Right renal cortex interstitium (tissue), 3 donors: Measurements from ENCODE around the gene ZMIZ1. TPM values are rescaled to one million over a fixed set of nuclear protein-coding genes. Genes with fewer than 3 reads are reported as not detected.
A peak's percentile ranks its signal among the peaks of the same experiment; 100 is the strongest.

Source experiments
- DNase-seq, 3 donors: peaks; one replicate each; pipeline ENCODE4 v3.0.0-alpha.2; 2013; ENCODE audit warnings: low read depth in 3 of 3, low spot score in 2 of 3
- polyA plus RNA-seq, 3 donors: library from polyadenylated mRNA; unstranded; fragments of 120-200 nt; gene quantifications; one replicate each; pipeline ENCODE4 v1.2.1, GENCODE V29; 2013; ENCODE audit not compliant: insufficient read length in 3 of 3

The ZMIZ1 gene
- polyA plus RNA-seq, 3 donors = 59.3 to 61.1 (median 61.0) TPM

DNA sequence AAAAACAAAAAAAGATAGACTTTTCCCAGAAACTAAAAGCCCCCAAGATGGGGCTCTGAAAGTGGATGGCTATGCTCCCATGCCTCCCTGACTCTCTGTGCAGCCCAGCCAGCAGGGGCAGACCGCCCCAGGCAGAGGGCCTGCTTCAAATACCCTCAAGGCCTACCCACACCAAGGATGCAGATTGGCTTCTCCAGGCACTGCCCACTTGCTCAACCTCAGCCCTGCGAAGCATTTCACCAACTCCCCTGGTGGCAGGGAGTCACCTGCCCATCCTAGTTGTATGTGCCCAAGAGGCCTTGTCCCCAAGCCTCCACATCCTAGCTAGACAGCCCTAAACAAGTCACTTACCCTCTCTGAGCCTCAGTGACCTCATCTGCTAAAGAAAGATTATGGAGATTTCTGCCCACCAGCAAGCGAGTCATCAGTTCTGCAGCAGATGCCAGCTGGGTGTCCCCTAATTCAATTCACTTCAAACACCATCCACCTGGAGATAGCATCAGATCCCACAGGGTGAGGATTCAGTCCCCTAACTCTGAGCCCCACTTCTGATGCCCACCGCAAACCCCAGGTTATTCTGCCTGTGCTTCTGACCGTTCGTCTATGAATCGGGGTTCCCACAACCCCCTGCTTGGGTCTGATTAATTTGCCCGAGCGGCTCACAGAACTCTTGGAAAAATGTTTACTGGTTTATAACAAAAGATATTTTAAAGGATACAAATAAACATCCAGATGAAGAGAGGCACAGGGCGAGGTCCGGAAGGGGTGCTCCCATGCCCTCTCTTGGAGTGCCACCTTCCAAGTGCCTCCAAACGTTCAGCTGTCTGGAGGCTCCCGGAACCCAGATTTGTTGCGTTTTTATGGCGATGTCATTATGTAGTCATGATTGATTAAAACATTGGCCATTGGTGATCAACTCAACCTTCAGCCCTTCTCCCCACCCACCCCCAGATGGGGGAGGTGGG lies 18.6 kb upstream of the ZMIZ1 start:
- DNase-seq = no peak

DNA sequence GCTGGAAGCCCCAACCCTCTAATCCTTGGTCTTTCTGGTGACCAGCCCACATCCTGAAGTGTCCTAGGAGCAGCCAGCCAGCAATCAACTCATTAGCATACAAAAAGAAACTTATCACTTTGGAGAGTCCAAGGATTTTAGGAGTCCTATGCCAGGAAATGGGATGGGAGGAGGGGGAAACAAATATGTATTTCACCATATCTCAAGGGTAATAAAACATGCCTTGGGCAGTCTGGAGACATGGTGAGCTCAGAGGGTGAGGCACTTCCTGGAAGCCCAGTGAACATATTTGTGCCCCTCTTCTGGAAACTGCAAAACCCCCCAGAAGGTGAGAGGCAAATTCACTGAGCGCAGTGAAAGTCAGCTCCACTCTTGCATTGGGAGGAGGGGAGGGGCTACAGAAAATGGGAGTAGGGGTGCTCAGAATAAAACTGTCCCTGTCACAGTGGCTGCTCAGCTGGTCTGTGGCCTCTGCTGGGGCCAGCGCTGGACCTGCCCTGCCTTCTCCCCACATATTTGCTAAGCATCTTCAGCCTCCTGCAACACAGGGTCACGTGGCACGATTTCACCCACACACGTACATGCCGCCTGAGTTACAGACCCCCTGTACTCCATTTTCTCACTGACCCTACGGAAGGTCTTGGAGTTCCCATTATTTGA lies 17.7 kb upstream of the ZMIZ1 start:
- DNase-seq = no peak

DNA sequence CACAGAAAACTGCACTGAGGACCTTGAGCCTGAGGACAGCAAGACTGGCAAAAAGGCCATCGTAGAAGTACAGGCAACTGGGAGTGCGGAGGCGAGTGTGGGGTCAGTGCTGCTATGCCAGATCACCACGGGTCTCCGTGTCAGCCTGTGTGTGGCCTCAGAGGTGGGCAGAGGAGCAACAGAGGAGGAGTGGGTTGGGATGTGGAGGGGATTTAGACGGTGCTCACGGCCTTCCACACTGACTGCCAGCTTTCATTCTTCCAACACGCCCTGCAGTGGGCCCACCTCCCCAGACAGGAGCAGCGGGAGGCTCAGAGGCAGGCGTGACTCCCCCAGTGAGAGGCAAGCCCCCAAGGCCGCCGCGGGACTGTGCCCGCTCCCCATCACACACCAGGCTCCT lies 17.0 kb upstream of the ZMIZ1 start:
- no peak for DNase-seq

DNA sequence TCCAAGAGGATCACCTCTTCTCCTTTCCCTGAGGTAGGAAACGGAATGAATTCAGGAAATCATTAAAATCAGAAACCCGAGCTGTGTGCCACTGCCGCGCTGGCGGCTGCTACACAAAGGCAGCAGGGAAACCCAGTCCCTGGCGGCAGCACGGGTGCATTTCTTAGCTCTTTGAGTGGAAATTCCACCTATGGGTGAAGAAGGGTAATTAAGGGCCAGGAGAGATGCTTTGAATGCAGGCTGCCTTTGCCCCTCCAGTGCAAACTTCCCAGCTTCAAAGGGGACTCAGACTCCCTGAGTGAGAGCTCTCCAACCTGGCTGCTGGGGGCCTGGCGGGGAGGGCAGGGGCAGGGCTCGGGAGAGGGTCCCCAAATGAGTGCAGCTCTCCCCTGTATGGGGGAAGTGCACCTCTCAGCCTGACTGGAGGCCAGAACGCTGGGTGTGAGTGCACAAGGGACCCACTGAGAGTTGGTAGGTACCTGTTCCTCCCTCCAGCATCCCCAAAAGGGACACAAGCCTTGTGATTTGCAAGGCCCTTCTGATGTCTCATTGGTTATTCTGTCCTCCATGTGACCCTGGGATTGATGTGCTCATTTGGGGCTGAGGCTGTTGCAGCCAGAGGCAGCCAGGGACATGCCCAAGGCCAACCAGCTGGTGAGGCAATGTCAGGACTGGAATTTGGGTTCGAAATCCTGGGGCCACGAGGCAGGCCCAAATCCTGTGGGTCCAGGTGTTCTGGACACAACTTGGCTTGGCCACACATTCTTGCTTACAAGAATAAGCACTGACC lies 16.3 kb upstream of the ZMIZ1 start:
- peak in 1 of 3 donors; percentile 29 for DNase-seq

DNA sequence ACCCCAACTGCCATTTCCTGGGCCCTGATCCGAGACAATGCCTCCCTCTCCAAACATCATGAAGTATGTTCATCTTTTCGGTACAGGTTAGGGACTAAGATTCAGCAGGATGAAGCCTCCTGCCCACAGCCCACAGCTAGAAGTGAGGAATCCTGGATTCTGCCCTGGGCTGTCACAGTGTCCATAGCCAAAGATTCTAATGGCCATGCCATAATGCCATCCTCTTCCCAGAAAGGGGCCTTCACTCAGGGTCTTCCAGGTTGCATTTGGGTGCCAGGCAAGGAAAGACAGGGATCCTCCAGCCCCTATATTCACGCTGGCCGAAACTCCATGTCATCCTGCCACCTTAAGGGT lies 15.7 kb upstream of the ZMIZ1 start:
- no peak for DNase-seq

DNA sequence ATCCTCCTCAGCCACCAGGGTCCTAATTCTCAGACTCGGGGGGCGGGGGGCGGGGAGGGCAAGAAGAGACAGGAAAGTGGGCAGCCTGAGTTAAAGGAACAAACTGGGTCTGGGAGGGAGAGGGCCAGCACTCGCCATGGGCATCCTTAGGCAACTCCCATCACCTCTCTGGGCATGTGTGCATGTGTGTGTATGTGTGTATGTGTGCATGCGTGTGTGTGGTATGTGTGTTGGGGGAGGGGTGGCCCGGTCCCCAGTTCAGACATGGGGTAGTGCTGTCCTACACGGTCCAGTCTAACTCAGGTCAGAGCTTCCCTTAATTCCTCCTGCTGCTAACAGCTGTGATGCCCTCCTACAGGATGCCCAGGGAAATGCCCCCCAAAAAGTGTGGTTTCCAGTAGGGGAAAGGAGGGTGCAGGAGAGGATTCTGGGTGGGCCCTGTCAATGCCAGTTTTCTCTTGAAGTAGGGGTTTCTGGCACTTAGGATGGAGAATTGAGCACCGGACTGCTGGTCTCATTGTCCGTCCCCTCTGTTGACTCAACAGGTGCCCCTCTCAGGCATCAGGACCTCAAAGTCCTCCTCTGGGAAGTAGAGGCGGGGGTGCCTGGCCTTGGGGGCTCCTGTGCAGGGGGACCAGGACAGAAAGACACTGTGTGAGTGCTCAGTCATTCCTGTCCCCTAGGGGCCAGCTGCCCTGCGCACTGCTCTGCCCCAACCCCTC lies 15.1 kb upstream of the ZMIZ1 start:
- DNase-seq = no peak

DNA sequence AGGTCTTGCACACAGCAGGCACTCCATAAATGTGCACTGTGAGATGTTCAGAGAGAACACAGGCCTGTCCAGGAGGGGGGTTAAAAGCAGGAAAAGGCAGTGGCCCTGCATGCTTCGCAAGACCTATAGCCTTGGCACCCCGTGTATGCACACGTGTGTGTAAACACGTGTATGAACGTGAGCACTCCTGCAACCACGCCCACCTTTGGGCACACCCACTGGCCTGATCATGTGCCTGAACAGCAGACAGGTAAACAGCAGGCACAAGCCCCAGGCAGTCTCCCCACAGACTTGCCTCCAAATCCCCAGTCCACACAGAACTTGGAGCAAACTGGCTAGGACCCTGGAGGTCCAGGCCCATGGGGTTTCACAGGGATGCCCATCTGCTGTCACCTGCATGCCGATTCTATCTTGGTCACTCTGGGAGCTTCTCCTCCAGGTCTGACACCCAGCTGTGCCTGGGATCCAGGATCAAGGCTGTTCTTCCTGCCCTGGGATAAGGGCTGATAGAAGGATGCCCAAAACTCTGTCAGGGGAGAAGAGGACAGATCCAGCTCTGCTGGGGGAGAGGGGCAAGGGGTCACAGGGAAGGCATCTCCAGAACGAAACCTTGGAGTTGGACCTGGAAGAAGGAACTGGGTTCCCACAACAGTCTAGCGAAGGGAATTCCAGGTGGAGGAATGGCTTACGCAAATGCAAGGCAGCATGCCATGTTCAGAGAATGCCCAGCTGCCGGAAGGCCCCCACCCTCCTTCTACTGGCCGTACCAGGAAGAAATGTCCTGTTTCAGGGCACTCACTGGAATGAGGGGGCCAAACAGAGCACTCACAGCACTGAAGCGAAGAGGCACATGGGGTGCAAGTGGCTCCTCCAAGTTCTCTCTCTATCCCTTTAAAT lies 14.3 kb upstream of the ZMIZ1 start:
- no peak for DNase-seq

DNA sequence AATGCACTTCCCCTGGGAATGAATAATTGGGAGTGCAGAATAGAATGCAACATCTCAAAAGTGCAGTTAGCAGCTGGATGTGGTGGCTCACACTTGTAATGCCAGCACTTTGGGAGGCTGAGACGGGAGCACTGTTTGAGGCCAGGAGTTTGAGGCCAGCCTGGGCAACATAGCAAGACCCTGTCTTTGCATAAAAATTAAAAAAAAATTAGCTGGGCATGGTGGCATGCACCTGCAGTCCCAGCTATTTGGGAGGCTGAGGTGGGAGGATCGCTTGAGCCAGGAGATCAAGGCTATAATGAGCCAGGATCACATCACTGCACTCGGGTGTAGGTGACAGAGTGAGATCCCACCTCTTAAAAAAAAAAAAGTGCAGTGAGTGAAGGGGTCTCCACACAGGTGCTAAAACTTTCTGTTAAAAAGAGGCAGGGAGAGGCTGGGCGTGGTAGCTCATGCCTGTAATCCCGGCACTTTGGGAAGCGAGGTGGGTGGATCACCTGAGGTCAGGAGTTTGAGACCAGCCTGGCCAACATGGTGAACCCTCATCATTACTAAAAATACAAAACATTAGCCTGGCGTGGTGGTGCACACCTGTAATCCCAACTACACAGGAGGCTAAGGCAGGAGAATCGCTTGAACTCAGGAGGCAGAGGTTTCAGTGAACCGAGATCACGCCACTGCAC lies 13.5 kb upstream of the ZMIZ1 start:
- no peak for DNase-seq

DNA sequence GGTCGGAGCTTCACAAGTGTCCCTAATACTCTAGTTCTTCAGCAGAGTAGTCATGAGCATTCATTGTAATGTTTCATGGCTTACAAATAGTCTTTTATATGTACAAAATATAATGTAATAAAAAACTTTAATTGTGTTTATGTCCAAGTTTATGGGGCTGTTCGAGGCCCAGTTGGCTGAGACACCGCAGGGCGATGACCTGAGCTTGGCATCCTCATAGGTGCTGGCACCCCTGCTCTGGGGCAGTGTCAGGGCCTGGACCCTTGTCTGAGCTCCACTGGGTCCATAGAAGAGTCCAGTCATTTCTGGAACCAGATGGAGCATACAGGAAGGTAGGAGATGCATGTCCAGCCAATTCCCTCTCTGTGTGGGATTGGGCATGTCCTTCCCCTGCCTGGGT lies 12.9 kb upstream of the ZMIZ1 start:
- DNase-seq = no peak

DNA sequence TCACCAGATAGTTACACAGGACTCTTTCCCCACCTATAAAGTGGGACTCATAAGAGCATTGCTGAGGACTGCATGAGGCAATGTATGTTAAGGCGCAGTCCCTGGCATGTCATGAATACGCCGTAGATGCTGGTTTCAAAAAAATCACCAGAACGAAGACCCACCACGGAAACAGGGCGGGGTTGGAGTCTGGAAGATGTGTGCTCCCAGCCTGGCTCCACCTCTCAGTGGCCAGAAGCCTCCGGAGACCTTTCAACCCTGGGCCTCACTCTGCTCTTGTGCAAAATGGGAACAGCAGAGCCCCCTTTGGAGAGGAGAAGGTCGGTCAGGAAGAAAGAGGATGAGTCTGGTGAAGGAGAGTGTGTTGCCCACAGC lies 12.4 kb upstream of the ZMIZ1 start:
- no peak for DNase-seq

DNA sequence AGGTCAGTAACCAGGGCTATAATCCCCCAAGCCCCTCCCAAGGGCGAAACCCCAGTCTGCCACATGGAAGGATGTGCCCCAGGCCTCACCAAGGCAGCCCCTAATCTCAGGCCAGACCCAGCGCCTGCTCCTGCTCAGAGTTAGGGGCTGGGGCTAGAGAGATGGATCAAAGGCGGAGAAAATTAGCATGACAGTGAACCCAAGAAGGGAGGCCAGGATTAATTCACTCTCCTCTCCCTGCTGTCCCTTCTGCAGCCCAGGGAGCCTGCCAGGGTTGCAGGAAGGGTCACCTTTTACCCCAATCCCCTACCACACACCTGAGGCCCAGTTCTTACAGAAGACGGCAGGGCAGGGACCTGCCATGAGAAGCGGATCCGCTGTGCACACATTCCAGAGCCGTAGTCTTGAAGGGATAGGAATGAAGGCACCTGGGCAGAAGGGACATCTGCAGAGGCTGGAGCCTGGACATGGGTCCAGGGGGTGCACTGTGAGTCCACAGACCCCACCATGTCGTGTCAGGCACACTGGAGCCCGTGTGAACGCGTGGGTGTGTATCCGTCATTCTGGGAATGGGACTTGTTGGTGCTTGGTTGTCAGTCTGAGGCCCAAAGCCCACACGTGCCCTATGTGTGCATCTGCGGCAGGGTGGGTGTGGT lies 11.9 kb upstream of the ZMIZ1 start:
- no peak for DNase-seq

DNA sequence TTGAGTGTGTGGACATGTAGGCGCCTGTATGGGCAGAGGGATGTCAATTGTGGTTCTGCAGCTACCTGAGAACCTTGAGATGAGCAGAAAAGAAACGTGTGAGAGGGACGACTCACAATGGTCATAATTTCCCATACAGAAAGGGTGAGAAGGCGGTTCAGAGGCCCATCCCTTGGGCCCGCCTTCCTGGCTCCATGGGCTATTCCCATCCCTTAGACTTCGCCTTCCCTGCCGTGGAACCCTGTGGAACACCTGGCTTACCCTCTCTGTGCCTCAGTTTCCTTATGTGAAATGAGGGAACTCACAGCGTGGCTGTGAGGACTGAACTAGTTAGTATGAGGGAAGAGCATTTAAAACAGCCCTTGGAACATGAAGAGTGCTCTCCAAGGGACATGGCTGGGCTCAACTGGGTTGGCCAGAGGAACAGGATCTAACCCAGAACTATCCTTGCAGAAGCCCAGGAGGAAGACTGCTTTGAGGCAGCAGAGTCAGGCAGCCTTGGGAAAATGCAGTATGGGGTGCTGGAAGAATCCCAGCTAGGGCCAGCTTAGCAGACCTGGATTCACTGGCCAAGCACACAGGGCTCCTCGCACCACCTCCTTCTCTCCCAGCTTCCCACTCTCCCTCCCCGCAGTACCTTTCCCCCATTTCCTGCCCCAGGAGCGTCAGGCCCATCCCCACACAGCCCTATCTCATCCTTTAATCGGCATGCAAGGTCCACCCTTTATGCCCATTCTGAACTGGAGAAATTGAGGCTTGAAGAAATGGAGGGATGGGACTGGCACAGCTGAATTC lies 11.1 kb upstream of the ZMIZ1 start:
- DNase-seq = no peak

DNA sequence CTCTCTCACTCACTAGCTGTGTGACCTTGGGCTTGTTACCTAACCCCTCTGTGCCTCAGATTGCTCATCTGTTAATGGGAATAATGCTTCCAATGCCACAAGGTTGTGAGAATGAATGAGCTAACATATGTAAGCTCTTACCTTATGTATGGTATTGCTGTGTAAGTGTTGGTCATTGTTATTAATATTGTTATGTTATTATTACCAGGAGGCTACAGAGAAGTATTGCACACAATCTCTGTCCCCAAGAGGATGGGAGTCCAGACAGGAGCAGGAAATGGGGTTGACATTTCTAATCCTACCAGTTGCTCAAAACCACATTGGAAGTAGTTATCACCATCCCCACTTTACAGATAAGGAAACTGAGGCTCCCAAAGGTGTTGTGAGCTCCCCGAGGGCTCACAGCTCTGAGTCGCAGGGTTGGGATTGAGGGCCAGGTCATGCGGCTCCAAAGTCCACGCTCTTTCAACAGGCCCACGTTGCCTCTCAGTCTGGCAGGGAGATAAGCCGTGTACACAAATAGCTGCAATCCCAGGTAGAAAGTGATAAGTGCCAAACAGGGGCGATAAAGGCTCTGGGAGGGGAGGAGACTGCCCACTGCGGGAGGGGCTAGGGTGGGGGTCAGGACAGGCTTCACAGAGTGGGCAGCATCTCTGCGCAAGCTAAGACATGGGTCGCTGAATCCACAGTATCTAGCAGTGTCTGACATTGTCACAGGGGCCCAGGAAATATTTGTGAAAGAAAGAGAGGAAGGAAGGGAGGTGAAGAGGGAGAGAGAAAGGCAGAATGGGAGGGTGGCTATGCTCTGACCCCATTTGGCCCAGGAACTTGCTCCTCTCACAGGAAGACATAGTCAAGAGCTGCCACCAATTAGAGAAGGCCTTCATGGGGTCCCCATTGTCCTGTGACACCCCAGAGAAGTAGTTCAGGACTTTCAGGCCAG lies 9.6 kb upstream of the ZMIZ1 start:
- no peak for DNase-seq

DNA sequence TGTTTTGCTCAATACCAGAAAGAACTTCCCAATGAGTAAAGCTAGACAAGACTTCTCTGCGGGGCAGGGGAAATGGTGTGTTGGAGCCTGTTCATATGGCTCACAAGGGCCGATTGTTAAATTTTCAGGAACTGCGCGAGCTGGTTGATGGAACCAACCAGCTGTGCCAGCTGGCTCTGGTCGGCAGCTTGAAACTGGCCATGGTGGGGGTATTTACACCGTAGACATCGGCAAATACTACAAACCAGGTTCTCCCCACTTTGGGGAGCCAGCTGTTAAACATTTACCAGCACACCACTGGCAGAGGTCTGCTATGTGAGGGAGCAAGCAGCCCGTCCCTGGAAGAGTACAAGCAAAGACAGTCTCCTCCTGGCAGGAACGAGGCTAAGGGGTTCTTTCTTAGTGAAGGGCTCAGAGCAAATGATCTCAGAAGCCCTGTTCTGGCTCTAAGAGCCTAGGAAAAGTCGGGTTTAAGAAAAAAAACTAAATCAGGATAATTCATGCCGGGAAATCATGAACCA lies 8.8 kb upstream of the ZMIZ1 start:
- no peak for DNase-seq

DNA sequence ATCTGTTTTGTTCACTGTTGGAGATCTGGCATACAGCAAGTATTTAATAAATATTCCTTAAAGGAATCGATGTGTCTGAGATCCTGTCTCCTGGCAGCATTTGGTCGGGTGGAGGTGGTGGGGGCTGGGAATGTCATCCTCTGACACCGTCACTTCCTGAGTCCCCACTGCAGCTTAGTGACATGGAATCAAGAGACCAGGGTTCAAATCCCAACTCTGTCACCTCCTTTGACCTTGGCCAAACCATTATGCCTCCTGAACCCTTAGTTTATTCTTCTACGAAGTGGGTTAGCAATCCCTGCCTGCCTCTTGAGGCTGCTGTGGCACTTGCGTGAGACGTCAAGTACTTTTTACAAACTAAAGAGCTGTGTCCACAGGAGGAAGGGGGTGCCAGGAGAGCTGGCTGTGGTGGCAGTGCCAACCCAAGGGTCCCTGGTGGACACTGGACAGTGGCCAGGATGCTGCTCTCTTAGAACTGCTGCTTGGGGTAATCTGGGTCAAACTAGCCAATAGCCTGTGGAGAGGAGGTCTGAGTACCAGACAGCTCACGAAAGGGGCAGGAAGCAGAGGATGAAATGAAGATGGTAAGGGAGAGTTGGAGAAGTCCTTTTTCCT lies 8.0 kb upstream of the ZMIZ1 start:
- DNase-seq = no peak
